Gastrocnemius medialis (tissue), 4 donors: ENCODE measurements around the gene SCG5.

ENCODE experiments used
- CTCF ChIP-seq, 5 experiments: fragments of 450-650 bp in 3 of 5; fragments of 200-600 bp in 2 of 5; sonication (generic) in 2 of 5; IDR thresholded peaks in 4 of 5; conservative IDR thresholded peaks in 1 of 5; 1 replicate in 4 of 5; 2 replicates in 1 of 5; pipeline ENCODE4 v1.5.1; 2016 to 2019; ENCODE audit warnings: antibody characterized with exemption in 5 of 5, mild to moderate bottlenecking in 3 of 5, moderate library complexity in 3 of 5
- POLR2A ChIP-seq, 2 donors: fragments of 450-650 bp; IDR thresholded peaks; one replicate each; pipeline ENCODE4 v1.6.1; 2017; ENCODE audit warnings: antibody characterized with exemption in 2 of 2, mild to moderate bottlenecking in 2 of 2, moderate library complexity in 2 of 2

DNA sequence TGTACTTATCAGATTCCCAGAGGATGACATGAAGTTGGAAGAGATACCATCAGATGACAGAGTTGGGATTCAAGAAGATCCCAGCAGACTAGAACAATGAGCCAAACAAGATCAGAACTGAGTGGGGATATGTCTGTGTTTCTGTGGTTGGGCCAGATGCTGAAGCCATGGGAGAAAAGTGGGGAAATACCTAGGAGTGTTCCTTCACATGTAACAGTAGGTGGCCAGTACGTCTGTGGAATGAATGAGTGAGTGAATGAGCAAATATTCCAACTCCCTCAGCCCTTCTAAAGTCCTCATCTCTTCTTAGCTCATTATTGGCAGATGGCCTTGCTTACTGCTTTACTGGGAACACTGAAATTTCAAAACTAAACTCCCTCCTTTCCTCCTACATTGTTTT lies 44.1 kb downstream of the SCG5 start:
- TF ChIP-seq CTCF (IDR thresholded peaks at IDR 0.05 in 4 of 5, conservative IDR thresholded peaks at IDR 0.05 in 1 of 5), result no peak
- no peak for TF ChIP-seq POLR2A (IDR thresholded peaks at IDR 0.05)
